ENCODE measurements around the gene ZNF385A. TPM values are rescaled to one million over a fixed set of nuclear protein-coding genes. Genes with fewer than 3 reads are reported as not detected.
A peak's percentile ranks its signal among the peaks of the same experiment; 100 is the strongest.

Gene ZNF385A
- total RNA-seq, 1 experiment from 2014 or later, result 5.9 TPM

DNA sequence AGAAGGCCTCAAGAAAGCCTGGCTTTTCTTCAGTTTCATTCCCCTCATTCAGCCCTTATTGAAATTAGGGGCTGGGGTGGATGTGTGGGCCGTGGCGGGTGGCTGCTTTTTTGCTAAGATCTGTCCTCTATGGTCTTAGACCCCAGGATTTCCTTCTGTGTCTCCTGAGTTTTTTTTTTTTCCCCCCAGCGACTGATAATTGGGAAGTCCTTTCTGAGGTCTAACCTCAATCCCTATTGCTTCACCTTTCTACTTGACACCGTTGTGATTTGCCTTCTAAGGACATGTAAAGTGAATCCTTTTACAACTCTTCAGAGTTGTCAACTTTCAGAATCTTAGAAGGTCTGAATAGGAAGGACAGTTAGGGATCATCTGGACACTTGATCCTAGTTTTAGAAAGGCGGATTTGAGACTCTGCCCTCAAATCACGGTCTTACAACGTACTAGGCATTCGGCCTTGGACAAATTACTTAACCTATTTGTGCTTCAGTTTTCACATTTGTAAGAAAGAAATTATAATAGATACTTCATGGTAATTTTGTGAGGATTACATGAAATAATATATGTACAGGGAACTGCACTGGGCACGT is 24.7 kb downstream of the ZNF385A start:
- H3K27ac ChIP-seq (ENCODE audit: low read length), result peak overlapping the region; percentile 91
- no peaks in the 10 kb centered on the region for H3K27me3 ChIP-seq (ENCODE audit: control insufficient read depth, insufficient read depth, low read length)
- BruUV-seq (replicated peaks), result no TSS peak
- TF ChIP-seq POLR2AphosphoS5 (IDR thresholded peaks at IDR 0.05; ENCODE audit: low read depth, low read length), result no peak
- TF ChIP-seq, protein P1, sequence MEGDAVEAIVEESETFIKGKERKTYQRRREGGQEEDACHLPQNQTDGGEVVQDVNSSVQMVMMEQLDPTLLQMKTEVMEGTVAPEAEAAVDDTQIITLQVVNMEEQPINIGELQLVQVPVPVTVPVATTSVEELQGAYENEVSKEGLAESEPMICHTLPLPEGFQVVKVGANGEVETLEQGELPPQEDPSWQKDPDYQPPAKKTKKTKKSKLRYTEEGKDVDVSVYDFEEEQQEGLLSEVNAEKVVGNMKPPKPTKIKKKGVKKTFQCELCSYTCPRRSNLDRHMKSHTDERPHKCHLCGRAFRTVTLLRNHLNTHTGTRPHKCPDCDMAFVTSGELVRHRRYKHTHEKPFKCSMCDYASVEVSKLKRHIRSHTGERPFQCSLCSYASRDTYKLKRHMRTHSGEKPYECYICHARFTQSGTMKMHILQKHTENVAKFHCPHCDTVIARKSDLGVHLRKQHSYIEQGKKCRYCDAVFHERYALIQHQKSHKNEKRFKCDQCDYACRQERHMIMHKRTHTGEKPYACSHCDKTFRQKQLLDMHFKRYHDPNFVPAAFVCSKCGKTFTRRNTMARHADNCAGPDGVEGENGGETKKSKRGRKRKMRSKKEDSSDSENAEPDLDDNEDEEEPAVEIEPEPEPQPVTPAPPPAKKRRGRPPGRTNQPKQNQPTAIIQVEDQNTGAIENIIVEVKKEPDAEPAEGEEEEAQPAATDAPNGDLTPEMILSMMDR (IDR thresholded peaks at IDR 0.05), result no peak
- no peak for TF ChIP-seq REST (IDR thresholded peaks at IDR 0.05; ENCODE audit: insufficient read depth in 1 of 2, low read depth in 2 of 2, low read length in 1 of 2)
- no peak for TF ChIP-seq TCF7L2 (IDR thresholded peaks at IDR 0.05; ENCODE audit: low read depth, low read length)
- TF ChIP-seq SIN3A (IDR thresholded peaks at IDR 0.05; ENCODE audit: borderline replicate concordance, insufficient read depth, low read depth, low read length), result no peak
- in situ Hi-C loops (cut with HindIII; ENCODE audit: low pct_unique_long_range_greater_than_20kb, low sequenced_read_pairs) (no loop called here), intact Hi-C loops (cut with micrococcal nuclease; ENCODE audit: unreplicated experiment) (loop anchor here (2.0 to 5.0 kb wide), 2 partner anchors 73 to 139 kb away; no protein-coding TSS in a partner anchor)
- ChIA-PET CTCF (interaction anchor here (0.7 to 1.3 kb wide), 4 partner anchors 19 to 140 kb away, joined by 3 to 8 read pairs (median 3); no protein-coding TSS in a partner anchor), POLR2A (no interaction called here)
- peak overlapping the region; percentile 75 to 85 for H3K4me3 ChIP-seq (ENCODE audit: low read depth in 2 of 2, low read length in 2 of 2)
- H3K4me1 ChIP-seq (ENCODE audit: control insufficient read depth, insufficient read depth, low read length), result peaks cover 32% of the 10 kb centered on the region
- ATAC-seq (no peak), DNase-seq (ENCODE audit: low read depth, low spot score) (no peak)
- no peaks in the 10 kb centered on the region for H3K36me3 ChIP-seq (ENCODE audit: control insufficient read depth, insufficient read depth, low read length)
- no peaks in the 10 kb centered on the region for H3K9me3 ChIP-seq (ENCODE audit: control insufficient read depth, insufficient read depth, low read depth, low read length)

GRCh38 chr12:54358945-54359761 is 25.4 kb downstream of the ZNF385A start:
- POLR2A ChIA-PET, result no interaction called here
- ATAC-seq (peak; percentile 96), DNase-seq (ENCODE audit: low read depth, low spot score) (peak; percentile 98)
- H3K9me3 ChIP-seq (ENCODE audit: control insufficient read depth, insufficient read depth, low read depth, low read length), result no peaks in the 10 kb centered on the region
- peaks cover 32% of the 10 kb centered on the region for H3K4me1 ChIP-seq (ENCODE audit: control insufficient read depth, insufficient read depth, low read length)
- peak overlapping the region; percentile 99 for H3K27ac ChIP-seq (ENCODE audit: low read length)
- no peaks in the 10 kb centered on the region for H3K36me3 ChIP-seq (ENCODE audit: control insufficient read depth, insufficient read depth, low read length)
- BruUV-seq (replicated peaks), result TSS peak; percentile 90
- 0 out of 2 replicates have a peak, but pooled peaks have one; percentile 33 for TF ChIP-seq TCF7L2 (IDR thresholded peaks at IDR 0.05; ENCODE audit: low read depth, low read length)
- TF ChIP-seq SIN3A (IDR thresholded peaks at IDR 0.05; ENCODE audit: borderline replicate concordance, insufficient read depth, low read depth, low read length), result peak; percentile 81; the same call in 1 of the 2 replicates
- TF ChIP-seq REST (IDR thresholded peaks at IDR 0.05; ENCODE audit: insufficient read depth in 1 of 2, low read depth in 2 of 2, low read length in 1 of 2), result no peak
- peak; percentile 55; the same call in 1 of the 2 replicates for TF ChIP-seq POLR2AphosphoS5 (IDR thresholded peaks at IDR 0.05; ENCODE audit: low read depth, low read length)
- TF ChIP-seq, protein P1 (IDR thresholded peaks at IDR 0.05), result no peak
- intact Hi-C loops (cut with micrococcal nuclease; ENCODE audit: unreplicated experiment), result no loop called here
- CTCF ChIA-PET, result interaction anchor here (0.6 to 1.3 kb wide), 6 partner anchors 9 to 144 kb away, joined by 3 to 8 read pairs (median 3); partner anchors contain the start of gene COPZ1
- no peaks in the 10 kb centered on the region for H3K27me3 ChIP-seq (ENCODE audit: control insufficient read depth, insufficient read depth, low read length)
- peak overlapping the region; percentile 75 to 85 for H3K4me3 ChIP-seq (ENCODE audit: low read depth in 2 of 2, low read length in 2 of 2)
- in situ Hi-C loops (cut with HindIII; ENCODE audit: low pct_unique_long_range_greater_than_20kb, low sequenced_read_pairs), result no loop called here

Measured in Panc1 (cell line).